HUES6 (cell line): ENCODE results near the gene PPOX.

ENCODE experiments used
- H3K27ac ChIP-seq: 2 replicates; pipeline ENCODE4 v1.7.0; 2013; ENCODE audit warnings: low read depth, mild to moderate bottlenecking, low read length, inconsistent platforms
- H3K27me3 ChIP-seq: 2 replicates; pipeline ENCODE4 v1.6.1; 2013; ENCODE audit warnings: low read length; ENCODE audit not compliant: control insufficient read depth, insufficient read depth
- H3K36me3 ChIP-seq: 2 replicates; pipeline ENCODE4 v1.6.1; 2013; ENCODE audit warnings: low read length; ENCODE audit not compliant: control insufficient read depth, insufficient read depth
- H3K4me1 ChIP-seq: 2 replicates; pipeline ENCODE4 v1.6.1; 2013; ENCODE audit warnings: low read length; ENCODE audit not compliant: control insufficient read depth, insufficient read depth
- H3K4me3 ChIP-seq: 2 replicates; pipeline ENCODE4 v1.5.1; 2013; ENCODE audit warnings: low read depth, low read length
- H3K9ac ChIP-seq: one replicate; pipeline ENCODE4 v1.6.1; 2013; ENCODE audit warnings: mild to moderate bottlenecking, low read length
- H3K9me3 ChIP-seq: 2 replicates; pipeline ENCODE4 v1.6.1; 2013; ENCODE audit warnings: low read depth, low read length; ENCODE audit not compliant: control insufficient read depth, insufficient read depth

The PPOX gene

DNA sequence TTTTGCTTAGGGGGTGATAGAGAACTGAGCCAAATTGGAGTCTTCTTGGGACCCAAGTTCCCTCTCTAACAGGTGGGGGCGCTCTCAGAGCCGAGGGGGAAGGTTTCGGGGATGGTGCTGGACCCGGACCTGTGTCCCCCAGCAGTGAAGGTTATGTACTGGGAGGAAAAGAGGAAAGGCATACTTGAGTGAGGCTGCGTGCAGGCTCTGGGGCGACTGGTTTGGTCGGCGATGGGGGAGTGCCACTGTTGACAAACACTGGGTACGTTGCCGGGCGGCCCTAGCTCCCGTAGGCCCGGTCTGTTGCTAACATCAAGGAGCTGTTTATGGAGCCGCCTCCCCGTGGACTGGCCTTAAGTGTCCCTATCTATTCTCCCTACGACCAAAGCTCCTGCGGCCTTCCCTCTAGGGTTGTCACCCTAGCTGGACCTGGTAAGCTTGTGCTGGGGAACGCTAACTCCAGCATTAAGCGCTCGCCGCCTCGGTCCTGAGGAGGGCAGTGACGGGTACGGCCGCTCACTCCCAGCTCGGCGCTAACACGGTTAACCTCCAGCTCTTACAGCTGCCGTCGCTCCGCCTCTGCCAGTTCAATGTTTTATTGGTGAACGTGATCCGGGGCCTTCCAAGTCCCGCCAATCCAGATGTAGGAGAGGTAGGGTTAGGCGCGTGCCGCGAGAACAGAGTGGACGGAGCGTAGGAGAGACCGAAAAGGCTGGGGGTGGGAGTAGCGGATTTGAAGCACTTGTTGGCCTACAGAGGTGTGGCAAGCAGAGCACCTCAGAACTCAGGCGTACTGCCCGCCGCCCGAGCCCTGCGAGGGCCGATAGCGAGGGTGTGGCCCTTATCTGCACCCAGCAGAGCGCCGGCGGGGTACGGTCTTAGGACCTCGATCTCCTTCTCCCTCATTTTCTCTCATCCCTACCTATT lies at the start of gene PPOX:
Gene PPOX (plus strand): TSS at position 685 of the 927 bp plus-strand sequence. CDS start 422 bp downstream, outside the sequence.
- no peak within 1 kb of the TSS for H3K27ac ChIP-seq
- peak within 1 kb of the TSS; percentile 86 for H3K4me3 ChIP-seq
- peaks cover 54% of the 10 kb centered on the region for H3K36me3 ChIP-seq
- no peaks in the 10 kb centered on the region for H3K27me3 ChIP-seq
- peak within 1 kb of the TSS; percentile 69 for H3K9ac ChIP-seq
- H3K9me3 ChIP-seq: no peaks in the 10 kb centered on the region
- H3K4me1 ChIP-seq: peaks cover 7% of the 10 kb centered on the region

DNA sequence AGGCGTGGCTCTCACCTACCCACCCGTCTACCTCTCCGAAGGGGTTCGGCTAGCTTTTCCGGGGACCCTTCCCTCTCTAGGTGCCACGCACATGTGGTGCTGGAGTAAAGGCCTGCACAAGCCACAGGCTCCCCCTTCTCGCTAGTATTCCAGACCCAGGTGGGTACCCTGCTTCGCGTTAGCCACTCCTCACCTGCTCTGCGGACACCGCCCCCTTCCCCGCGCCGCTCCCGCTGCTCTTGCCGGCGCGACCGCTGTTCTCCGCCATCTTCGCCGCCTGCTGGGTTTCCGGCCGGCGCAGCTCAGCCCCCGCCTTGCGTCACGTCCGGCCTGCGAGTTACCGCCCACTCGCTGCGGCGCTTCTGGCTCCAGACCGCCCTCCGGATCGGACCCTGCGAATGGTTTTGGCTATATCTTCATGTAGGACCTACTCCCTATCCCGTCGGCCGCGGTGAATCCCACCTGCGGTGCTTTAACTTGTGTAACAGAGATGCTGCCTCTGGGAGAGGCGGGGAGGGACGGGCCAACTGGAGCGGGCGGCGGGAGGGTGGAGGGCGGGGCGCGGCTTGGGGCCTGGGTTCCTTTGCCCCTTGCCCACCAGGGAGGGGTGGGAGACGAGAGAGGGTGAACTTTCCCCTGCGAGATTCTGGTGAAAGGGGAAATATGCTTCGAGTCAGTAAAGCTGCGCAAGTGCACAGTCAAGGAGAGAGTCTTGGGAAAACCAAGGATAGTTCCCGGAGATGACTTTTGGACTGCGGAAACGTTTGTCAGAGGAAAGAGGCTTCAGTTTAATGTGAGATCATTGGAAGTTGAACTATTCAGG lies 48.3 kb upstream of the PPOX start, which contains the start of the genes NIT1 and PFDN2:
Gene NIT1 (plus strand): TSS at position 347 of the 823 bp plus-strand sequence. CDS start 72 bp downstream, at position 419.
Gene PFDN2 (minus strand): TSS at position 279 of the 823 bp plus-strand sequence. CDS start 11 bp downstream, at position 268.
- Histone ChIP-seq H3K9ac (peak within 1 kb of the TSS; percentile 92), H3K36me3 (peaks cover 41% of the 10 kb centered on the region), H3K4me3 (peak within 1 kb of the TSS; percentile 99), H3K27ac (peak within 1 kb of the TSS; percentile 57), H3K4me1 (peaks cover 10% of the 10 kb centered on the region), H3K27me3 (no peaks in the 10 kb centered on the region), H3K9me3 (no peaks in the 10 kb centered on the region)

DNA sequence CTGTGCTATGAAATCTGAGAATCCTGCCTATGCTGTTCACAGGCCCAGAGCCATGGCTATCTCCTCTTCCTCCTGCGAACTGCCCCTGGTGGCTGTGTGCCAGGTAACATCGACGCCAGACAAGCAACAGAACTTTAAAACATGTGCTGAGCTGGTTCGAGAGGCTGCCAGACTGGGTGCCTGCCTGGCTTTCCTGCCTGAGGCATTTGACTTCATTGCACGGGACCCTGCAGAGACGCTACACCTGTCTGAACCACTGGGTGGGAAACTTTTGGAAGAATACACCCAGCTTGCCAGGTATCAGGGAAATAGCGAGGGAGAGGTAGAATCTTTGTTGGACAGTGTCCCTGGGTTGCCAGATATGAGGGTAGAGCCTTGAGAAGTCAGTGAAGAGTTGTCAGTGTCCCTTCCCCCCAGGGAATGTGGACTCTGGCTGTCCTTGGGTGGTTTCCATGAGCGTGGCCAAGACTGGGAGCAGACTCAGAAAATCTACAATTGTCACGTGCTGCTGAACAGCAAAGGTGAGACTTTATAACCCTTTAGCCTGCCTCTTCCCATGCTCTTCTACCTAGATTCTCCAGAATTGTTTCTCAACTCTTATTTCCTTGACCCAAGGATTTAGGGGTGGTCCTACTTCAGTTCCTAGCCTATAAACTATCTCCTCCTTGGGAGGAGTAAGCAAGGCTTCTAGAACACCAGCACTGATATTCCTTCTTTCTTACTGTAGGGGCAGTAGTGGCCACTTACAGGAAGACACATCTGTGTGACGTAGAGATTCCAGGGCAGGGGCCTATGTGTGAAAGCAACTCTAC lies 46.9 kb upstream of the PPOX start:
- H3K9me3 ChIP-seq: no peaks in the 10 kb centered on the region
- peak overlapping the region; percentile 99 for H3K4me3 ChIP-seq
- peaks cover 10% of the 10 kb centered on the region for H3K4me1 ChIP-seq
- peaks cover 49% of the 10 kb centered on the region for H3K36me3 ChIP-seq
- no peaks in the 10 kb centered on the region for H3K27me3 ChIP-seq
- peak overlapping the region; percentile 92 for H3K9ac ChIP-seq
- no peak overlapping the region for H3K27ac ChIP-seq

DNA sequence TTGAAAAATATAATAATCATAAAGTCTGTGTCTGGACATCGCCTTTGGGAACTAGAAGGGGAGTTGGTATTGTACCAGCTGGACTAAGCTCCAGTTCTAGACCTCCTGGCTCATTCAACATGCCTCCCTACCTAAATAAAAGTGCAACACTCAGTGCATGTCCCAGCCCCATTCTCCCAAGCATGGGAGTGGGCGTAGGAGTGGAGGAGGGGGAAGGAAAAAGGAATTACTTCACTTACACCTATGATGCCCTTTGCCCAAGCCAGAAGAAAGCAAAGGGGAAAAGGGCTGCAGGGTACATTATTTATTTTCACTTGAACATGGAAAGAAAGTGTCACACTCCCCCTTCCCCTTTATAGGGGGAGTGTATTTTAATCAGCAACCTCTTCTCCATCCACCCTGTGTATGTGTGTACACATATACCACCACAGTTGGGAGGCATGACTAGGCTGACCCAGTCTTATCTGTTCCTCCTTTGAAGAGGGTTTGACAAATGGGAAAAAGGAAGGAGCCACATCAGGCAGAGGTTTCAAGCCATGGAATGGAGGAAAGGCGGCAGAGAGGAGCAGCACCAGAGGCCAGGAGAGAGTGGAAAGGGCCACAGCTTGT lies 45.1 kb upstream of the PPOX start:
- Histone ChIP-seq H3K9me3 (no peaks in the 10 kb centered on the region), H3K9ac (no peak overlapping the region), H3K4me1 (peaks cover 10% of the 10 kb centered on the region), H3K36me3 (peaks cover 59% of the 10 kb centered on the region), H3K4me3 (no peak overlapping the region), H3K27me3 (no peaks in the 10 kb centered on the region), H3K27ac (no peak overlapping the region)

DNA sequence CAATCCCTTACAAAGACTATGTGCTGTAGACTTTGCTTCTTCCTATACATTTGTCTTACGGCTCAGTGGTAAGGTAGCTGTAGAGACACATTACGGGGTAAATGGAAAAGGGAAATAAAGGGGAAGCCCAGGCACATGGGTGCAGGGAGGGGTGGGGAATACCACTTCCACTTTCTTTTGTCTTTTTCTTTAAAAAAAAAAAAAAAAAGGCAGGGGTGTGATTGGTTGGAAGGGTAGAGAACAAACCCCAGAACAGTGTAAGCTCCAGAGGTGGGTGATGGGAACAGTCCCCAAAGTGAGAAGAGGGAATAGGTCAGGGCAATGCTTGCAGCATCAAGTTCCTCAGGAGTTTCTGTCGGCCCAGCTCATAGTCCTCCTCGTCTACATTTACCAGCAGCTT lies 44.4 kb upstream of the PPOX start:
- Histone ChIP-seq H3K27me3 (no peaks in the 10 kb centered on the region), H3K9ac (no peak overlapping the region), H3K4me1 (peaks cover 10% of the 10 kb centered on the region), H3K4me3 (no peak overlapping the region), H3K27ac (no peak overlapping the region), H3K9me3 (no peaks in the 10 kb centered on the region), H3K36me3 (peaks cover 64% of the 10 kb centered on the region)

DNA sequence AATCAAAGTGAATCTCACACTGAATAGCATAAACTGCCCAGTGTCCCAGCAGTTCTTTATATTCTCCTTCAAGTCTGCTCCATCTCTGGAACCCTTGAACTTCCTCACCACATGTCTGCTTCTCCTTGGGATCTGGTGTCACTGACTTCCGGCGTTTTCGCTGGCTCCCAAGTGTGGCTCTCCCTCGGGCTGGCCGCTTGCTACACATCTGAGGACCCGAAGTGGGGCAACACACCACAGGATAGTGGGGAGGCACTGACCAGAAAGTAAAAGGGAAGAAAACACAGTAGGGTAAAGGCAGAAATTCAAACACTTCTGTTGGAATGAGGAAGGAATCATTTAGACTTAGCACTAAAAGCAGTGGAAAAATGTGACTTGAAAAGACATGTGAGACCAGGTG lies 43.3 kb upstream of the PPOX start:
- no peaks in the 10 kb centered on the region for H3K27me3 ChIP-seq
- H3K4me3 ChIP-seq: no peak overlapping the region
- no peak overlapping the region for H3K27ac ChIP-seq
- no peaks in the 10 kb centered on the region for H3K9me3 ChIP-seq
- no peak overlapping the region for H3K9ac ChIP-seq
- H3K36me3 ChIP-seq: peaks cover 75% of the 10 kb centered on the region
- peaks cover 10% of the 10 kb centered on the region for H3K4me1 ChIP-seq

DNA sequence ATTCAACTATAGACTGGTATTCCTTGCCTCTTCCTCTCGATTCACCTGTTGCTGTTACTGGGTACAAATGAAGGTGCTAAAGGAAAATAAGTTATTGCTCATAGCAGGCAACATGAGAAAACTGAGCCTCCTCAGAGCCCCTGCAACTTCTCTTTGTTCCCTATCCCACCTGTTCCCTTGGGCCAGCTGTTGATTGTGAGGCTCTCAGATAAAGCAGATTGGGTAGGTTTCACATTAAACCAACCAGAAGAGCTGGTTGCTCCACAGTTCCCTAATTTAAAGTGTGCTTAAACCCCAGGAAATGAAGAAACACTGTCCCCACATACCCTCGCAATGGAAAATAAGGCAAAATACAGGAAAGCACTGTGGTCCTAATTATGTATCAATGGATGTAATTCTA lies 38.6 kb upstream of the PPOX start:
- Histone ChIP-seq H3K36me3 (peaks cover 69% of the 10 kb centered on the region), H3K27me3 (no peaks in the 10 kb centered on the region), H3K27ac (no peak overlapping the region), H3K9ac (no peak overlapping the region), H3K4me3 (no peak overlapping the region), H3K4me1 (0 out of 2 replicates have a peak, but pooled peaks cover 7% of the 10 kb centered on the region), H3K9me3 (no peaks in the 10 kb centered on the region)

DNA sequence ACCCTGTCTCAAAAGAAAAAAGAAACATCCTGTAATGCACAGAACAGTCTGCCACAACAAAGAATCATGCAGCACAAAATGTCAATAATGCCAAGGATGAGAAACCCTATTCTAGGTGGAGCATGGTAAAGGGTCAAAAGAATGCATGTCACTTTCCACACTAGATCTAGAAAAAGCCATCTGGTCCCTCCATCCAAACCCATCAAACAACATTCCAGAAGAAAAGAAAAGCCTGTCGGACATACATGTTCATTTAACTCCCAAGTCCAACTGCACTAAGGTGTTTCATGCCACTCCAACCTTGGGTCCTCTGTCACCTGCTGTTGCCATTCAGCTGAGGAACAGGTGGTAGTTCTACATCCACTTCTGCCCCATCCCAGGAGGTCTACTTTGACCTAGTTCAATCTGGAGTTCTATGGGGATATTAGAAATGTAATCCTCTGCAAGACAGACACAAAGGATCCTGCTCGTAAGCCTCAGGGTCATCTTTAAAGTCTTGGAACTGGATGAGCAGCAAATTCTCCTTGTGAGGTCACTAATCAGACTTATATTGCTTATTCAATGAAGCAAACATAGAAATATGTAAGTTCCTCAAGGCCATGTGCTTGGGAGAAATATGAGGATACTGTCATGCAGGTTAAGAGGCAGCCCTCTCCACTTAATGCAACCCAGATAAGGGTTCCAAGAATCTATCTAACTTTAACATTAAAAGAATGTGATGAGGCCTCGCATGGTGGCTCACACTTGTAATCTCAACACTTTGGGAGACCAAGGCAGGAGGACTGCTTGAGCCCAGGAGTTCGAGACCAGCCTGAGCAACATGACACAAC lies 37.4 kb upstream of the PPOX start:
- Histone ChIP-seq H3K36me3 (peaks cover 59% of the 10 kb centered on the region), H3K9ac (no peak overlapping the region), H3K4me3 (no peak overlapping the region), H3K27me3 (no peaks in the 10 kb centered on the region), H3K27ac (no peak overlapping the region), H3K9me3 (no peaks in the 10 kb centered on the region), H3K4me1 (0 out of 2 replicates have a peak, but pooled peaks cover 7% of the 10 kb centered on the region)

DNA sequence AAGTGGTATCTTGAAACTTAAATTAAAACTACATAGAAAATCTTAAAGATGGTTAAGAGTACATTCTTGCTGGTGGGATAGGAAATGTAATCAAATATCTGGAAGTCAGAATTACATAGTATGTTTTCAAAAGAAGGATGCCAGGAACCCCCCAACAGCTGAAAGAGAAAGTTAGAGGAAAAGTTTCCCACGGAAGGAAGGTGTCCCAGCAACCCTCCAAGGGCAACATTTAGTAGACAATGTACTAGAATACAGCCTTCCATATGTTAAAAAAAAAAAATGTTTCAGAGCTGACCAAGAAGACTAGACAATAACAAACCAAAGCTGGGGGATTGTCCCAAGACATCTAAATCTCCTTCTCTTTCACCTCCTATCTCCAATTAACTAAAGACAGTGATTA lies 36.0 kb upstream of the PPOX start:
- 0 out of 2 replicates have a peak, but pooled peaks cover 7% of the 10 kb centered on the region for H3K4me1 ChIP-seq
- peaks cover 47% of the 10 kb centered on the region for H3K36me3 ChIP-seq
- no peaks in the 10 kb centered on the region for H3K27me3 ChIP-seq
- no peak overlapping the region for H3K27ac ChIP-seq
- H3K9ac ChIP-seq: no peak overlapping the region
- H3K9me3 ChIP-seq: no peaks in the 10 kb centered on the region
- peak overlapping the region; percentile 92; the same call in 1 of the 2 replicates for H3K4me3 ChIP-seq
